ENCODE data around the gene XCR1. TPM values are rescaled to one million over a fixed set of nuclear protein-coding genes. Genes with fewer than 3 reads are reported as not detected.

The XCR1 gene
- total and polyA plus RNA-seq, 2 of the 8 experiments (the other 6 are each of a cell fraction or from before 2014, with no cell fraction given): 0.53 TPM; not detected in 1

DNA sequence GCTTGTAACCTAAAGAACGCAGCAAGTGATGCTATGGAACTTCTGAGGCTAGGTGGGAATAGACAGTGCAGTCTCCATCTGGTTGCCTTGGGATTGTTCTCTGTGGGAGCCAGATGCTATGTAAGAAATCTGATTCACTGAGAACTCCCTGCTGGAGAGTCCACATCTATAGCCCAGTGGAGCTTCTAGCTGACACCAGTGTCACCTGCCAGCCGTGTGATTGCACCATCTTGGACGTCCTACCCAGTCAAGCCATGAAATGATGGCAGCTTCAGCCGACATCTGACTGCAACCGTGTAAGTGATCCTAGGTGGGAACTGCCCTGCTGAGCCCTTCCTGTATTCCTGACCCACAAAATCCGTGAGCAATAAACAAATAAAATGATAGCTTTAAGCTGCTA is 19.2 kb downstream of the XCR1 start:
- Histone ChIP-seq H3K4me2 (ENCODE audit: insufficient read depth in 1 of 2, low read depth in 2 of 2, low read length in 2 of 2) (no peak overlapping the region), H3K9me3 (ENCODE audit: insufficient read depth in 2 of 2, low read depth in 1 of 2, low read length in 1 of 2) (no peaks in the 10 kb centered on the region), H2BK20ac (ENCODE audit: low read length) (no peak overlapping the region), H2BK15ac (ENCODE audit: low read length) (no peak overlapping the region), H3K4me3 (ENCODE audit: extremely low read depth in 1 of 4, insufficient read depth in 2 of 4, low read depth in 3 of 4, low read length in 4 of 4) (no peak overlapping the region), H3K79me1 (ENCODE audit: low read depth, low read length) (no peaks in the 10 kb centered on the region), H3K27ac (ENCODE audit: low read depth, low read length) (no peak overlapping the region), H3K79me2 (ENCODE audit: control insufficient read depth in 1 of 2, insufficient read depth in 2 of 2, low read length in 2 of 2) (no peaks in the 10 kb centered on the region), H3K4me1 (replicated peaks in 1 of 4; ENCODE audit: control insufficient read depth in 3 of 4, insufficient read depth in 4 of 4, low read length in 3 of 4) (peaks cover 0 to 4% (median under 1%) of the 10 kb centered on the region in 4 experiments; a peak in 2 of 7 replicates), H3K56ac (replicated peaks; ENCODE audit: insufficient read length, low read depth, low read length) (no peak overlapping the region), H3K23ac (ENCODE audit: insufficient read length) (no peak overlapping the region), H3K27me3 (replicated peaks in 1 of 4; ENCODE audit: control insufficient read depth in 3 of 4, extremely low read depth in 1 of 4, insufficient read depth in 3 of 4, low read length in 3 of 4) (no peaks in the 10 kb centered on the region), H3K9ac (replicated peaks in 1 of 4; ENCODE audit: extremely low read depth in 1 of 4, low read depth in 3 of 4, low read length in 3 of 4) (no peak overlapping the region), H3K14ac (ENCODE audit: insufficient read length) (no peak overlapping the region), H3K36me3 (ENCODE audit: control insufficient read depth in 2 of 4, insufficient read depth in 4 of 4, low read length in 3 of 4) (no peaks in the 10 kb centered on the region), H3K18ac (ENCODE audit: extremely low read depth, low read length) (no peak overlapping the region), H2AK5ac (ENCODE audit: low read depth, low read length) (no peak overlapping the region), H2BK12ac (ENCODE audit: low read depth, low read length) (no peak overlapping the region; the same call in 1 of the 2 replicates), H2BK5ac (ENCODE audit: low read depth, low read length) (no peak overlapping the region), H3K4ac (replicated peaks; ENCODE audit: insufficient read length, low read depth, low read length) (no peak overlapping the region), H2BK120ac (replicated peaks; ENCODE audit: low read depth, low read length) (no peak overlapping the region), H4K91ac (replicated peaks; ENCODE audit: insufficient read length, low read length) (no peak overlapping the region), H4K20me1 (replicated peaks in 1 of 2; ENCODE audit: control insufficient read depth in 1 of 2, insufficient read depth in 2 of 2, low read length in 2 of 2) (no peaks in the 10 kb centered on the region), H3K23me2 (ENCODE audit: low read depth, low read length) (no peaks in the 10 kb centered on the region), H4K5ac (ENCODE audit: insufficient read length, low read depth, low read length) (no peak overlapping the region), H2AFZ (ENCODE audit: low read length) (no peak overlapping the region), H4K8ac (ENCODE audit: extremely low read depth, insufficient read depth, low read length) (no peak overlapping the region)
- POLR2A ChIA-PET (ENCODE audit: partially characterized antibody): no interaction called here
- CTCF ChIA-PET (ENCODE audit: partially characterized antibody): interaction anchor here (0.6 kb wide), 1 partner anchor 299 kb away, joined by 3 read pairs; no protein-coding TSS in a partner anchor
- no peak for DNase-seq (ENCODE audit: low read depth in 1 of 2, low spot score in 2 of 2)
- 91% methylated on average over 6 of the region's 6 CpGs; no CpG with 5 or more reads in 1 of the 2 experiments for WGBS, 2 experiments (ENCODE audit: extremely low coverage in 1 of 2, insufficient coverage in 1 of 2, insufficient read length in 1 of 2, insufficient replicate concordance in 2 of 2, low coverage in 1 of 2, low lambda C conversion rate in 2 of 2, missing lambda C conversion rate in 1 of 2)
- no peak for FAIRE-seq

Measured in H1 (cell line).